COR-L47 (cell line): ENCODE measurements around the gene PROK1.
"Not testable (repeated sequence)": the region's sequence is repeated elsewhere in the genome, so short reads cannot be mapped to it uniquely, and the experiment has no call there.

ENCODE experiments used
- DNase-seq: peaks from one replicate; lab custom pipeline; 2025; lab: John Stamatoyannopoulos, UW

PROK1 gene

GRCh38 chr1:110433803-110434202 lies 17.1 kb upstream of the PROK1 start:
- DNase-seq: no peak

GRCh38 chr1:110434946-110435345 lies 16.0 kb upstream of the PROK1 start:
- DNase-seq: no peak

GRCh38 chr1:110436635-110437034 lies 14.3 kb upstream of the PROK1 start:
- no peak for DNase-seq

- DNase-seq: not testable (repeated sequence)
Measured at GRCh38 chr1:110437645-110438299, 13.2 kb upstream of the PROK1 start.

GRCh38 chr1:110438893-110439292 lies 12.1 kb upstream of the PROK1 start:
- no peak for DNase-seq

GRCh38 chr1:110439873-110440272 lies 11.1 kb upstream of the PROK1 start:
- DNase-seq: not testable (repeated sequence)

GRCh38 chr1:110440877-110441276 lies 10.1 kb upstream of the PROK1 start:
- no peak for DNase-seq

GRCh38 chr1:110441888-110442287 lies 9.1 kb upstream of the PROK1 start:
- no peak for DNase-seq

GRCh38 chr1:110443451-110443850 lies 7.5 kb upstream of the PROK1 start:
- DNase-seq: no peak

GRCh38 chr1:110444561-110444960 lies 6.4 kb upstream of the PROK1 start:
- no peak for DNase-seq

- no peak for DNase-seq
Measured at GRCh38 chr1:110449661-110450651, 993 bp upstream of the PROK1 start.

GRCh38 chr1:110452330-110452729 lies 1.4 kb downstream of the PROK1 start:
- DNase-seq: no peak

GRCh38 chr1:110453829-110454228 lies 2.9 kb downstream of the PROK1 start:
- DNase-seq: no peak

GRCh38 chr1:110454328-110454727 lies 3.4 kb downstream of the PROK1 start:
- no peak for DNase-seq

GRCh38 chr1:110455151-110455550 lies 4.2 kb downstream of the PROK1 start:
- DNase-seq: no peak

GRCh38 chr1:110457206-110457605 lies 6.3 kb downstream of the PROK1 start:
- DNase-seq: no peak

GRCh38 chr1:110460253-110461220 lies 9.6 kb downstream of the PROK1 start:
- peak; percentile 61 for DNase-seq

GRCh38 chr1:110462093-110462492 lies 11.1 kb downstream of the PROK1 start:
- DNase-seq: no peak

GRCh38 chr1:110462964-110463363 lies 12.0 kb downstream of the PROK1 start:
- DNase-seq: no peak

- DNase-seq: no peak
Measured at GRCh38 chr1:110463725-110464124, 12.8 kb downstream of the PROK1 start.

- DNase-seq: no peak
Measured at GRCh38 chr1:110464340-110464739, 13.4 kb downstream of the PROK1 start.
